CD4-positive, alpha-beta T cell treated with Interleukin-6 at 100 ng/mL for 8 hours (primary cell): ENCODE measurements around the gene RHBDF1.
A peak's percentile ranks its signal among the peaks of the same experiment; 100 is the strongest.
"Not testable (repeated sequence)": the region's sequence is repeated elsewhere in the genome, so short reads cannot be mapped to it uniquely, and the experiment has no call there.

Experiments
- DNase-seq: peaks from one replicate; pipeline ENCODE4 v3.0.0-alpha.2; 2020; ENCODE audit warnings: mixed read lengths, low spot score

Gene RHBDF1

GRCh38 chr16:58491-59439, 13.7 kb downstream of the RHBDF1 start:
- DNase-seq: no peak

DNA sequence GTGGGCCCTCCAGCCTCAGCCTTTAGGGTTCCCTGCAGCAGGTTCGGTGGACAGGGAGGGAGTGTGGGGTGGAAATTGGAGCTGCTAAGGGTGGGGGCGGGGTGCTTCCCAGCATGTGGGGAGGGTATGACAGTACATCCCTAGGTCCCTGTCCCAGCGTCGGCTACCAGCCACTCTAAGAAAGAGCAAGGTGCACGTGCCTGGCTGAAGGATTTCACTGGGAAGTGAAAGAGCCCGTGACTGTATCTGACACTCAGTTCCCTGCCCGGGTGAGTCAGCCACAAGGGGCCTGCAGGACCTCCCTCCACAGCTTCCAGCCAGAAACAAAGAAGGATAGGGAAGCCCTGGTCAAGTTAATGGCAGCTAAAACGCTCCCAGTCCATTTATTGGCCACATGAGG, 14.7 kb downstream of the RHBDF1 start:
- no peak for DNase-seq

DNA sequence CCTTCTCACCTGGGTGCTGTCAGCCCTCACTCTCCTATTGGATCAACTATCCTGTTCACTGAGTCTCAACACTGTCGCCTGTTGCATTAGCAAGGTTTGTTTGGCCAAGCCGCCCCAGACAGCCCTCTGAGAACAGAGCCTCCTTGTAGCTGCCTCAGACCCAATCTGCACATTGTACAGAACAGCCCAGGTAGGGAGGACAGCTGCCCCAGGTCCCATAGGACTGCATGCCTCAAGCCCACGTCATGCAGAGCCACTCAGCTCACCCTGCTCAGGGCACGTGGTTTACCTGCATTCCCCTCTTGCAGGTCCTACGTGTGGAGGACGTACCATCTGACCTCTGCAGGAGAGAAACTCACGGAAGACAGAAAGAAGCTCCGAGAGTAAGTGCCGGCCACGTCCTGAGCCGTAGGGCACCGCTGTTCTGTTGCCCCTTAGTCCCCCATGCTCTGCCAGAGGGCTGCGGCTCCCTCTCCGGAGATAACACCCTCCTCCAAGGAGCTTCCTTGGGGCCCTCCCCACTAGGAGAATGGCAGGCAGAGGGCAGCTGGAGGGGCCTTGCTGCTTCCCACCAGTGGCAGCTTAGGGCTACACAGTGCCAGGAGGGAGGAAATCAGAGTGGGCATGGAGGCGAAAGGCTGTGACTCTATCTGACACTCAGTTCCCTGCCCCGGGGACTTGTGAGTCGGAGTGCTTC, 16.1 kb downstream of the RHBDF1 start:
- no peak for DNase-seq

DNA sequence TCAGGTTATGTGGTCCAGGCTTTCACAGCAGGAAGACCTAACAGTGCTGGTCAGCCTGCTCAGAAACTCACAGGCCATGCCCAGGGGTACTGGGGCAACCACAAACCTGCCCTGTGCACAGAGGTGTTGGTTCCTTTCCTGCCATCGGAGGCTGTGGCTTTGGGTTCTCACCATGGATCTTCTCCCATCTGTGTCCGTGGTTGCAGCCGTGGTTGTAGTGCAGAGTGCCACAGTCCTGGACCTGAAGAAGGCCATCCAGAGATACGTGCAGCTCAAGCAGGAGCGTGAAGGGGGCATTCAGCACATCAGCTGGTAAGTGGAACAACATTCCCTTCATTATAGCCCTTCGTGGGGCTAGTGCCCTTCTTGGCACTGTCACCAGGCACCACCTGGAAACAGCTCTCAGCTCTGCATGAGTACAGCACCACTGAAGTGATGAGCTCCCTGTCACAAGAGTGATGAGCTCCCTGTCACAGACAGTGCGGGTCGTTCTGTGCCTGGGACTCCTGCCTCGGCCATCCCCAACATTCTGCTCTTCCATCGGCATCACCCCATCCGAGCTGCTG, 16.8 kb downstream of the RHBDF1 start:
- no peak for DNase-seq

- no peak for DNase-seq
Measured at GRCh38 chr16:54237-54581, 18.2 kb downstream of the RHBDF1 start.

DNA sequence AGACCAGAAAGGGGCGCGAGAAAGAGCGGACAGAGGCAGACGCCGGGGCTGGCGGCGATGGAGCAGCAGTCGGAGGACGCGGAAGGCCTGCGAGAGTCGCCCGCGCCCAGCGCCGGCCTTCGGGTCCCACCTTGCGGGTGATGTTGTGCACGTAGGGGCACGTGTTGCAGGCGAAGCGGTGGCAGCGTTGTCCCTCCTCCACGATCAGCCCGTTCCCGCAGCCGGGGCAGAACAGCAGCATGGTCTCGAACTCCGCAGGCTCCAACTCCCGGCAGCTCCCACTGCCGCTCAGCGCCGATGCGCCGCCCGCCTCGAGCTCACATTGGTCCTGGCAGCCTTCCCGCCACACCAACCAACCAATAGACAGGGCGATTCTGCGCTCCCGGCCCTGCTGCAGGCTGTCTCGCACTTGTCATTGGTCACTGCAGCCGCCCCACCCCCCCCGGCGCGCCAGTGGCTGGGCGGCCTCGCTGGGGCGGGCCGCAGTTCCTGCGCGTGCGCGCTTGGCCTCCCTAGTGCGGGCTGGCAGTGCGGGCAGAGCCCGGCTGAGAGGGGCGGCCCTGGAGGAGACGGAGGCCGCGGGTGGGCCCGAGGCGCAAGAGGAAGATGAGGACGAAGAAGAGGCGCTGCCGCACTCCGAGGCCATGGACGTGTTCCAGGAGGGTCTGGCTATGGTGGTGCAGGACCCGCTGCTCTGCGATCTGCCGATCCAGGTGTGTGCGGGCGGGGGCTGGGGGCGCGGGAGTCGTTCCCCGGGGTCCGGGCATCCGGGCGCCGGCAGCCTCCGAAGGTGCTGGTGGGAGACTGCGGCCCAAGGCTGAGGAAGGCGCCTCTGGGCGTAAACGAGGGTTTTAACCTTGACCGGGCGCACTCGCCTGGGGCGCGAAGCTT, 18.8 kb downstream of the RHBDF1 start, which contains the start of the genes POLR3K and SNRNP25:
POLR3K (minus strand) TSS at position 263 of the 891 bp plus-strand sequence; CDS start at position 241, 22 bp downstream.
SNRNP25 (plus strand) TSS at position 483 of the 891 bp plus-strand sequence; CDS start at position 672, 189 bp downstream.
- peak; percentile 98 for DNase-seq

DNA sequence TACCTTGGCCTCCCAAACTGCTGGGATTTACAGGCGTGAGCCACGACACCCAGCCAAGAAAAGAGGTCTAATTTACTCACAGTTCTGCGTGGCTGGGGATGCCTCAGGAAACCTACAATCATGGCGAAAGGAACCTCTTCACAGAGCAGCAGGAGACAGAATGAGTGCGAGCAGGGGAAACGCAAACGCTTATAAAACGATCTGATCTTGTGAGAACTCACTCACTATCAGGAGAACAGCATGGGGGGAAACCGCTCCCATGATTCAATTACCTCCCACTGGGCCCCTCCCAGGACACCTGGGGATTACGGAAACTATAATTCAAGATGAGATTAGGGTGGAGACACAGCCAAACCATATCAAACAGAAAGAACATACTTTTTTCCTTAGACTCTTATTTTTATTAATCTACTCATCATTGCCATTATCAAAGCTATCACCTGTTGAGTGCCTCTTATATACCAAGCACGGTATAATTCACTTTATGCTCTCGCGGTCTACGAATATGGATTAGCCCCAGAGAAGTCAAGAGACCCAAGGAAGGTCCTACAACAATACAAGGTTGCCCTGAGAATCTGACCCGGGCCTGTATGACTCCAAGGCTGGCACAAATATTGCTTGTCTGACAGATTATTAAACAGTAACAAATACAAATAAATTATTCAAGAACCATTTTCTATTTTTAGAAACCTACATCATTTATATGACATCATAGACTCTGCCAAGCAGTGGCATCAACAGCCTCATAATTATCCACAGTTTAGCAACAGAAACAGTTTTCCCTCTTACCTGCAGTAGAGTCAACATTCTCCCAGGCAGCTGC, 21.5 kb downstream of the RHBDF1 start:
- no peak for DNase-seq

- DNase-seq: no peak
Measured at GRCh38 chr16:47234-47633, 25.2 kb downstream of the RHBDF1 start.

DNA sequence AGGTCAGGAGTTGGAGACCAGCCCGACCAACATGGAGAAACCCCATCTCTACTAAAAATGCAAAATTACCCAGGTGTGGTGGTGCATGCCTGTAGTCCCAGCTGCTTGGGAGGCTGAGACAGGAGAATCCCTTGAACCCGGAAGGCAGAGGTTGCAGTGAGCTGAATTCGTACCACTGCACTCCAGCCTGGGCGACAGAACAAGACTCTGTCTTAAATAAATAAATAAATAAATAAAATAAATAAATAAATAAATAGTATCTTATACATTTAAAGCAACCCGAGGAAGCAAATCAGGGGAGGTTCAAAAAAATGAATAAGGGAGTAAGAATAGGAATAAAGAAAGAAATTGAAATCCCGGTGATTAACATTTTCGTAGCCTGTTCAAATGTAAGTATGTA, 25.9 kb downstream of the RHBDF1 start:
- not testable (repeated sequence) for DNase-seq

- no peak for DNase-seq
Measured at GRCh38 chr16:45454-45853, 27.0 kb downstream of the RHBDF1 start.

DNA sequence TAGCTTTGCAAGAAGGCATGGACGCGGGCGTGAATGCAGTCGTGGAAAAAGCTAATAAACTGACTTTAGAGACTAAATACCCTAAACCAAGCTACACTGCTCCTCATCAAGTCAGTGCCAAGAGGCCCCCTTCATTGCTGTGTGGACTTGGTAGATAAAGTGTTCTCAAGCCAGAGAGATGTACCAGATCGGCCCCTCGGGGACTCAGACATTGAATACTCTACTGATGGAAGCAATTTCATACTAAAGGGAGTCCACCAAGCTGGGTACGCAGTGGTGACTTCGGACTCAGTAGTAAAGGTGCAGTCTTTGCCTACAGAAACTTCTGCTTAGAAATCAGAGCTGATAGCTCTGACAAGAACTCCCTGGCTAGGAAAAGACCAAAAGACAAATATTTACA, 27.8 kb downstream of the RHBDF1 start:
- DNase-seq: no peak

GRCh38 chr16:43294-43693, 29.1 kb downstream of the RHBDF1 start:
- no peak for DNase-seq

GRCh38 chr16:42691-43090, 29.7 kb downstream of the RHBDF1 start:
- no peak for DNase-seq

DNA sequence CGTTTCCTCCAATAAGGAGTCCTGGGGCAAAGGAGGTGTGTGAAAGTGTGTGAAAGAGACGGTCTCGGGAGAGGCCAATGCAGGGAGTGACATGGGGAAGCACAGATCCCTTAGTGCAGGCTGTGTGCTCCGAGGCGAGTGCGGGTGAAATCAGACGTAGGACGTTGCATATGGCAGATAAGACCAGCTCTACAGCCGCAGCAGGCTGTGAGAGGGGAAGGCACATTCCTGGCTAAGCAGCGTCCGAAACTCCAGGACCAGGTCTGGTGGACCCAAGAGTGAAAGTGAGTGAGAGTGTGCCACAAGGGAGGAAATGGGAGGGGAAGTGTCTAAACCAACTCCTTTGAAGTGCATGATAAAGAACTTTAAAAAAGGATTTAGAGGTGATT, 30.4 kb downstream of the RHBDF1 start:
- no peak for DNase-seq

DNA sequence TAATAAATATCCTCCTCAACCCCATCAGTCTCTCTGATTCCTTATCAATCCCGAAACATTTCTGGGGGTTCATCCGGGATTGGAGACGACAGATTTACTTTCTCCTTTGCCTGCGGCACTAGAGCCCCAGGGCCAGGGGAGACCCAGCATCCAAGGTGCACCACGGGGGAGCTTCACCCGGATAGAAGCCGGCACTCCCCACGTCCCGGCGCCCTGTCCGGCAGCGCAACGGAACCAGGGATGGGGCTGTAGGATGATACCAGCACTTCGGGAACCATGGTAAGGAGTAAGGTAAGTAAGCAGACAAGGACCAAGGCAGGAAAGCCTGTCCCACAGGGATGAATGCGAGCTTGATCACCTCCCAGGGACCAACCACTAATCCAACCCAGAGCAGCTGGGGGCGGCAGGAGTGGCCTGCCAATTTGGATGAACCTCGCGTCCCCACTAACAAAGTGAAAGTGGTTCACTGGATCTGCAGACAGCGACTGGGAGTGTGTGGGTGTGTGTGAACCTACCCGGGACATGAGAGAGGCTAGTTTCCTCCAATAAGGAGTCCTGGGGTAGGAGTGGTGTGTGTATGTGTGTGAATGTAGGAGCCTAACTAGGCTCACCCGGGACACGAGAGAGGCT, 30.9 kb downstream of the RHBDF1 start:
- no peak for DNase-seq

DNA sequence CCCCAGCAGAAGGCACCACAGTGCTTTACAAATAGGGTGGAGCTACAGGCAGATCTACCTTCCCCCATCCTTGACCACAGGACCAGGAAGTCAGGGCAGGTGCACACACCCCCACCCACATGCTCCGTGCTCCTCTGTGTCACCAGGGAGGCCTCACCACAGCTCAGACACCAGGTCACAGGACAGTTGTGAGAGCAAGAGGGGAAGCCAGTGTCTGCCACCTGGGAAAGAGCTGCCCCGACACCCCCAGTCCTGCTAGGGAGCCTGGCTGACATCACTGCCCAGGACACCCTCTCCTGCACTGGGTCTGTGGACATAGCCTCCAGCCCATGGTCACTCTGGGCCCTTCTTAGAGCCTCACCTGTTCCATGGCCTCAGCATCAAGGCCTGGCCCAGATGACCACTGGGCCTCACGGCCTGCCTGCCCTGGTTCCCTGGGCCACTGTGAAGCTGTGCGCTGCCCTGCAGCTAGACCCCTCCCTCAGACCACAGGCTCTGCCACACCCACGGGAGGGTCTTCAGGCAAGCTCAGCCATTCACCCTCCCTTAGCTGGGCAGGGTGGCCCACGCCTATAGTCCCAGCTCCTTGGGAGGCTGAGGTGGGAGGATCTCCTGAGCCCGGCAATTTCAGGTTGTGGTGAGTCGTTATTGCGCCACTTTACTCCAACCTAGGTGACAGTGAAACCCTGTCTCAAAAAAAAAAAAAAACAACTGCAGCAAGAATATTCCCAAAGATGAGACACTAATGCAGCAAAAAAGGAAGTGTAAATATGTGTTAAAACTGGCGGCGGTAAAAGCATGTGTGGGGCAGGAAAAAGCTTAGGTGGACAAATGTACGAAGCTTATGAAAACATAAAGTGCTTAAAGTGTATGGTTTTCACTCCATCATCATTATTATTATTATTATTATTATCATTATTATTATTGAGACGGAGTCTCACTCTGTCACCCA, 33.2 kb downstream of the RHBDF1 start:
- DNase-seq: peak; percentile 59

DNA sequence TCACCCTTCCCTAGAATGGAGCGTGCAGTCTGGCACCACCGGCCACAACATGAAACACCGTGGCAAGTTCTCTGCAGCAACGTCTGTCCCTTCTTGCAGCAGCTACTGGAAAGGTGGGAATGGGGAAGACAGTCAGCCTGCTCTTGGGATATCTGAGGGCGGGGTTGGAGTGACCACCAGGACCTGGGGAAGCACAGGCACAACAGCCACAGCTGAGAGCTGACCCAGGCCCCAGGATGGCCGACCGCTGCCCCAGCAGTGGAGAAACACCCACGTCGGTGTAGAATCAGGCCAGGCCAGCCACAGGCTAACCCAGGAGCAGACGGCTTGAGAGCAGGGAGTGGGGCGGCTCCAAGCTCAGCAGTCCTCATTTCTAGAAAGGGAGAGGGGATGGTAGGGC, 34.2 kb downstream of the RHBDF1 start:
- not testable (repeated sequence) for DNase-seq

DNA sequence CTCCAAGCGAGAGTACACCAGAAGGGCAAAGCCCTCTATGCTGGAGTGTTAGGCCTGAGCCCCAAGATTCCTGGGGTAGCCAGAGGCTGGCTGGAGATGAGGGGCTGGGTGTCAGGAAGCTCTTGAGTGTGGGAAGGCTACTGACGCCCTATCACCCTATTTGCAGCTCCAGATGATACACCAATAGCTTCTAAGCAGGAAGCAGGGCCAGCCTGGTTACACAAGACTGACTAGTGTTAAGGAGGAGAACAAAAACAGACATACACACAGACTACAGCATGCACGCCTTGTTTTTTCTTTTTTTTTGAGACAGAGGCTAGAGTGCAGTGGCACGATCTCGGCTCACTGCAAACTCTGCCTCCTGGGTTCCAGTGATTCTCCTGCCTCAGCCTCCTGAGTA, 34.9 kb downstream of the RHBDF1 start:
- DNase-seq: no peak

- no peak for DNase-seq
Measured at GRCh38 chr16:36336-36984, 36.0 kb downstream of the RHBDF1 start.
